ENCODE data around the gene BACH2. TPM values are rescaled to one million over a fixed set of nuclear protein-coding genes. Genes with fewer than 3 reads are reported as not detected.

Gene BACH2
- total and polyA plus RNA-seq, 10 of the 15 experiments (the other 5 are each of a cell fraction or from before 2014, with no cell fraction given) = 0.03 to 0.28 (median 0.04) TPM; not detected in 3

GRCh38 chr6:90045535-90045934 lies 251.1 kb downstream of the BACH2 start (continued):
- TF ChIP-seq HCFC1 (IDR thresholded peaks at IDR 0.05; ENCODE audit: low read length) (no peak), MAX (IDR thresholded peaks at IDR 0.05; ENCODE audit: low read depth, low read length) (no peak)

- intact Hi-C loops (cut with micrococcal nuclease; ENCODE audit: unreplicated experiment) = no loop called here
- H3K79me2 ChIP-seq (ENCODE audit: control insufficient read depth, insufficient read depth, low read length) = no peaks in the 10 kb centered on the region
- POLR2A ChIA-PET = no interaction called here
Measured at GRCh38 chr6:90044833-90045381, 251.7 kb downstream of the BACH2 start.

More at GRCh38 chr6:90044833-90045381, 251.7 kb downstream of the BACH2 start:
- no peak overlapping the region for H3K4me2 ChIP-seq (ENCODE audit: control insufficient read depth, insufficient read depth)
- in situ Hi-C loops (cut with MboI) = no loop called here
- WGBS (ENCODE audit: insufficient coverage, insufficient replicate concordance, low lambda C conversion rate, missing lambda C conversion rate) = 64% methylated on average over 3 of the region's 3 CpGs
- no peaks in the 10 kb centered on the region for H3K36me3 ChIP-seq (ENCODE audit: control insufficient read depth in 2 of 2, insufficient read depth in 2 of 2, low read length in 1 of 2)
- TF ChIP-seq KAT2A (conservative IDR thresholded peaks at IDR 0.05; ENCODE audit: control insufficient read depth, low read depth, low read length) (no peak), NBN (IDR thresholded peaks at IDR 0.05) (no peak), STAT1 (conservative IDR thresholded peaks at IDR 0.05) (no peak), BCL11A (IDR thresholded peaks at IDR 0.05; ENCODE audit: low read depth, low read length) (no peak), CHD2 (IDR thresholded peaks at IDR 0.05; ENCODE audit: borderline replicate concordance, low read depth, low read length) (no peak), CREB1 (IDR thresholded peaks at IDR 0.05; ENCODE audit: low read depth) (no peak), SMAD5 (IDR thresholded peaks at IDR 0.05; ENCODE audit: low read depth) (no peak), JUND (IDR thresholded peaks at IDR 0.05; ENCODE audit: low read depth, low read length) (no peak), ZNF217 (IDR thresholded peaks at IDR 0.05) (no peak), NKRF (conservative IDR thresholded peaks at IDR 0.05) (no peak), SMC3 (IDR thresholded peaks at IDR 0.05; ENCODE audit: borderline replicate concordance, low read length) (no peak), EZH2 (IDR thresholded peaks at IDR 0.05; ENCODE audit: borderline replicate concordance, control insufficient read depth, low read depth, low read length) (no peak)
- H3K9me3 ChIP-seq (replicated peaks; ENCODE audit: control insufficient read depth, insufficient read depth, low read length) = no peaks in the 10 kb centered on the region
- BruUV-seq (replicated peaks) = no TSS peak
- H3K27ac ChIP-seq (ENCODE audit: control insufficient read depth, insufficient read depth) = no peak overlapping the region
- H3K9ac ChIP-seq (ENCODE audit: control insufficient read depth, insufficient read depth, low read length) = no peak overlapping the region
- no peaks in the 10 kb centered on the region for H4K20me1 ChIP-seq (ENCODE audit: control insufficient read depth, insufficient read depth)
- RAD21 ChIA-PET (ENCODE audit: unreplicated experiment) = no interaction called here
- DNase-seq (ENCODE audit: low read depth, low spot score) (no peak), ATAC-seq (no peak), FAIRE-seq (no peak)
- CTCF ChIA-PET = no interaction called here
- H2AFZ ChIP-seq (ENCODE audit: control insufficient read depth, low read depth, low read length) = no peak overlapping the region
- H3K4me1 ChIP-seq (ENCODE audit: control insufficient read depth, insufficient read depth, low read length) = no peaks in the 10 kb centered on the region
- SMC1A ChIA-PET (ENCODE audit: uncharacterized antibody, unreplicated experiment) = no interaction called here
- no peaks in the 10 kb centered on the region for H3K27me3 ChIP-seq (replicated peaks in 1 of 2; ENCODE audit: control insufficient read depth in 2 of 2, insufficient read depth in 2 of 2, low read length in 1 of 2)
- H3K4me3 ChIP-seq = no peak overlapping the region
